PFSK-1 (cell line): ENCODE measurements around the gene LDLR.

ENCODE experiments used
- FOXP2 ChIP-seq: optimal IDR thresholded peaks from 2 replicates; pipeline ENCODE3; 2011; ENCODE audit warnings: borderline replicate concordance, control low read depth, inconsistent platforms; ENCODE audit not compliant: insufficient read depth; ENCODE audit errors: extremely low read length, extremely low read depth
- POLR2AphosphoS5 ChIP-seq: IDR thresholded peaks from 2 replicates; pipeline ENCODE4 v1.6.1; 2012; ENCODE audit warnings: low read depth, mild to moderate bottlenecking, control low read depth, low read length, moderate library complexity
- REST ChIP-seq, 2 experiments: IDR thresholded peaks; 2 replicates each; pipeline versions ENCODE4 v1.6.1 to v1.8.0; 2011 to 2012; ENCODE audit warnings: low read depth in 2 of 2, low read length in 2 of 2, control low read depth in 1 of 2, inconsistent platforms in 1 of 2, mild to moderate bottlenecking in 1 of 2, moderate library complexity in 1 of 2; ENCODE audit not compliant: insufficient read depth in 1 of 2
- SIN3A ChIP-seq: IDR thresholded peaks from 2 replicates; pipeline ENCODE4 v1.6.1; 2012; ENCODE audit warnings: mild to moderate bottlenecking, low read length, moderate library complexity, borderline replicate concordance; ENCODE audit not compliant: insufficient read depth

Gene LDLR

GRCh38 chr19:11180346-11180745, 91.1 kb downstream of the LDLR start:
- TF ChIP-seq FOXP2 (no peak), REST (IDR thresholded peaks at IDR 0.05; ENCODE audit: insufficient read depth in 1 of 2, low read depth in 2 of 2, low read length in 2 of 2) (no peak), POLR2AphosphoS5 (no peak)

- TF ChIP-seq SIN3A (no peak), POLR2AphosphoS5 (no peak)
These were observed 92.2 kb downstream of the LDLR start for GRCh38 chr19:11181488-11181887.
